Measurements from ENCODE around the gene PLXNC1.

- no peak for TF ChIP-seq CTCF (IDR thresholded peaks at IDR 0.05)
- no peak for TF ChIP-seq POLR2A (IDR thresholded peaks at IDR 0.05)
Measured at GRCh38 chr12:94186278-94187241, 38.2 kb downstream of the PLXNC1 start.
